ENCODE results near the gene TEAD1. TPM values are rescaled to one million over a fixed set of nuclear protein-coding genes. Genes with fewer than 3 reads are reported as not detected.

TEAD1 gene
- total RNA-seq, 2 donors from 2014 or later = 32.7 to 56.7 TPM

- Histone ChIP-seq H3K9me3 (no peaks in the 10 kb centered on the region), H3K27ac (no peak overlapping the region), H3K36me3 (no peaks in the 10 kb centered on the region), H3K9ac (ENCODE audit: low read depth in 2 of 2, low read length in 2 of 2) (no peak overlapping the region), H3K4me3 (no peak overlapping the region), H3K27me3 (no peaks in the 10 kb centered on the region), H3K4me1 (no peaks in the 10 kb centered on the region)
- no peak for DNase-seq
- intact Hi-C loops (cut with DNase I) = no loop called here
- no peak for TF ChIP-seq CTCF (IDR thresholded peaks at IDR 0.05)
Measured at GRCh38 chr11:12762278-12762677, 88.1 kb downstream of the TEAD1 start.

- TF ChIP-seq CTCF (IDR thresholded peaks at IDR 0.05) = no peak
- H3K27ac ChIP-seq = no peak overlapping the region
Measured at GRCh38 chr11:12762696-12763324, 88.6 kb downstream of the TEAD1 start.

GRCh38 chr11:12764187-12764914, 90.1 kb downstream of the TEAD1 start:
- TF ChIP-seq CTCF (IDR thresholded peaks at IDR 0.05) = no peak
- no peaks in the 10 kb centered on the region for H3K36me3 ChIP-seq
- no peaks in the 10 kb centered on the region for H3K9me3 ChIP-seq
- no peaks in the 10 kb centered on the region for H3K4me1 ChIP-seq
- no peak overlapping the region for H3K9ac ChIP-seq (ENCODE audit: low read depth in 2 of 2, low read length in 2 of 2)
- H3K27me3 ChIP-seq = no peaks in the 10 kb centered on the region
- intact Hi-C loops (cut with DNase I) = no loop called here
- no peak for DNase-seq
- H3K27ac ChIP-seq = no peak overlapping the region
- H3K4me3 ChIP-seq = no peak overlapping the region

More at GRCh38 chr11:12762696-12763324, 88.6 kb downstream of the TEAD1 start:
- DNase-seq = no peak
- Histone ChIP-seq H3K9me3 (no peaks in the 10 kb centered on the region), H3K9ac (ENCODE audit: low read depth in 2 of 2, low read length in 2 of 2) (no peak overlapping the region), H3K27me3 (no peaks in the 10 kb centered on the region), H3K4me3 (no peak overlapping the region), H3K36me3 (no peaks in the 10 kb centered on the region), H3K4me1 (no peaks in the 10 kb centered on the region)
- intact Hi-C loops (cut with DNase I) = no loop called here

GRCh38 chr11:12765428-12765827, 91.2 kb downstream of the TEAD1 start:
- no peak overlapping the region for H3K27ac ChIP-seq
- no peak overlapping the region for H3K9ac ChIP-seq (ENCODE audit: low read depth in 2 of 2, low read length in 2 of 2)

GRCh38 chr11:12767027-12767426, 92.8 kb downstream of the TEAD1 start:
- TF ChIP-seq CTCF (IDR thresholded peaks at IDR 0.05) = no peak
- H3K27ac ChIP-seq = no peak overlapping the region
- H3K4me1 ChIP-seq = no peaks in the 10 kb centered on the region
- intact Hi-C loops (cut with DNase I) = no loop called here
- H3K36me3 ChIP-seq = no peaks in the 10 kb centered on the region
- H3K9ac ChIP-seq (ENCODE audit: low read depth in 2 of 2, low read length in 2 of 2) = no peak overlapping the region
- no peak for DNase-seq
- no peaks in the 10 kb centered on the region for H3K9me3 ChIP-seq
- H3K27me3 ChIP-seq = no peaks in the 10 kb centered on the region
- no peak overlapping the region for H3K4me3 ChIP-seq

More at GRCh38 chr11:12765428-12765827, 91.2 kb downstream of the TEAD1 start:
- H3K4me3 ChIP-seq = no peak overlapping the region
- no peaks in the 10 kb centered on the region for H3K36me3 ChIP-seq
- TF ChIP-seq CTCF (IDR thresholded peaks at IDR 0.05) = no peak
- H3K27me3 ChIP-seq = no peaks in the 10 kb centered on the region
- peak; percentile 24 for DNase-seq
- H3K9me3 ChIP-seq = no peaks in the 10 kb centered on the region
- intact Hi-C loops (cut with DNase I) = no loop called here
- H3K4me1 ChIP-seq = no peaks in the 10 kb centered on the region

All from colonic mucosa (tissue), 4 donors.